ENCODE results near the gene HARS2. TPM values are rescaled to one million over a fixed set of nuclear protein-coding genes. Genes with fewer than 3 reads are reported as not detected.
A peak's percentile ranks its signal among the peaks of the same experiment; 100 is the strongest.
"Not testable (repeated sequence)": the region's sequence is repeated elsewhere in the genome, so short reads cannot be mapped to it uniquely, and the experiment has no call there.

The HARS2 gene
- total RNA-seq, 1 experiment from 2014 or later: 39.8 TPM

DNA sequence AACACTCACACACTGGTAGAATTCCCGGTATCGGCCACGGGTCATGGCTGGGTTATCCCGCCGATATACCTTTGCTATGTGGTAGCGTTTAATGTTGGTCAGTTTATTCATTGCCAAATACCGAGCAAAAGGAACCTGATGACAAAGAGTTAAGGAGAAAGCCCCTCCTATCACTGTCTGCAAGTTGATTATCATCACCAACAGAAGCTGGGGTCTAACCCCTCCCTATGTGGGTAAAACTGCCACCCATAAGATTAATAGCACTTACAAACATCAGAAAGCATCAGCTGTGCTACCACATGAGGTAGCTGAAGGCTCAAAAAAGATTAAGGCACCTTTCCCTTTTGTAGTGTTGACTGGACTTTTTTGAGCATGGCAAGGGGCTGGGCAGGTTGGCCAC, 12.3 kb upstream of the HARS2 start:
- no peak for DNase-seq (ENCODE audit: low read depth, low spot score)
- in situ Hi-C loops (cut with HindIII; ENCODE audit: low pct_unique_long_range_greater_than_20kb, low sequenced_read_pairs): no loop called here

DNA sequence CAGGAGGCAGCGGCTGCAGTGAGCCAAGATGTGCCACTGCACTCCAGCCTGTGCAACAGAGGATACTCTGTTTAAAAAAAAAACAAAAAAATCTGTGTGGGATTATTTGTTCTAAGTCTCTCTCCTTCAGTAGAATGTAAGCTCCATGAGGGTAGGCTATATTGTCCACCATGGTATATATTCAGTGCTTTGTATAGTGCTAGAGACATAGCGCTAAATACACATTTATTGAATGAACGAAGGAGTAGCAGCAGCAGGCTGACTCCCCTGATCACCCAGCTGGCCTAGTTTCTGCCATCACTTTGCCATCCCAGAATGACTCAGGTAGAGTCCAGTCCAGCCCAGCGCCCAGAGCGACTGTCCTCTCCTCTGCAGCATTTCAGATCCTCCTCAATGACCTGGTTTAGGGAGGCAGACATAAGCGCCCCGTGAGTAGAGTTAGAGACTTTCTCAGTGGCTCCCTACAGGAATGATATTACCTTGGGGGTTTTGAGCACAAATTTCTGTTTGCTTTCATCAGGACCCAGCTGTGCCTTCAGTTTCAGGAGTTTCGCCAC, 801 bp upstream of the HARS2 start:
- no peak for DNase-seq (ENCODE audit: low read depth, low spot score)
- in situ Hi-C loops (cut with HindIII; ENCODE audit: low pct_unique_long_range_greater_than_20kb, low sequenced_read_pairs): no loop called here

DNA sequence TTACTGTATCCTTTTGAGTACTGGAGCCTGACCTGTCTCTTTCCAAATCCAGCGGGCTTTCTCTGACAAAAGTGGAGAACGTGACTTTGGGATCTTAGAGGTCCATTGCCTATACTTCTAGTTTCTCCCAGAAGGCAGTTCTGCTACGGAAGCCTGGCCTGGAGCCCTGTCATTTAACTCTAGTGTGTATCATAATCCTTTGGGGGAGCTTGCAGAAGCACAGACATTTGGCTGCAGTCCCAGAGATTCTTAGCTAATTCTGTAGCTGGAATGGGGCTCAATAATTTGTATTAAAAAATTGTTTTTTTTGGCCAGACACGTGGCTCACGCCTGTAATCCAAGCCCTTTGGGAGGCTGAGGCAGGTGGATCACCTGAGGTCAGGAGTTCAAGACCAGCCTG, 3.0 kb downstream of the HARS2 start:
- no peak for DNase-seq (ENCODE audit: low read depth, low spot score)
- in situ Hi-C loops (cut with HindIII; ENCODE audit: low pct_unique_long_range_greater_than_20kb, low sequenced_read_pairs): no loop called here

DNA sequence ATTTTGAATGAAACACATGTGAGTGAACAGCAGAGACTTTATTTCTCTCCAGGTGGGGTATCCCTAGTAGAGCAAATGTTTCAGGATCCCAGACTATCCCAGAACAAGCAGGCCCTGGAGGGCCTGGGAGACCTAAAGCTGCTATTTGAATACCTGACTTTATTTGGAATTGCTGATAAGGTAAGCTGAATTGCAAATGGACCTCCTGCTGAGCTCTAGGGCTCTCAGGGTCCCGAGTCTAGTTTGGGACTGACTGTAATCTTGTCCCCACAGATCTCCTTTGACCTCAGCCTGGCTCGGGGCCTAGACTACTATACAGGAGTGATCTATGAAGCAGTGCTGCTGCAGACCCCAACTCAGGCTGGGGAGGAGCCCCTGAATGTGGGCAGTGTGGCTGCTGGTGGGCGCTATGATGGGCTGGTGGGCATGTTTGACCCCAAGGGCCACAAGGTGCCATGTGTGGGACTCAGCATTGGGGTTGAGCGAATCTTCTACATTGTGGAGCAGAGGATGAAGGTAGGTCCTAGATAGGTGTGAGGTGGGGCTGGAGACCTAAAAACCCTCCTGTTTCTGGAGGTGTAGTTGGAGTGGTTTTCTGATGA, 5.7 kb downstream of the HARS2 start:
- no peak for DNase-seq (ENCODE audit: low read depth, low spot score)
- in situ Hi-C loops (cut with HindIII; ENCODE audit: low pct_unique_long_range_greater_than_20kb, low sequenced_read_pairs): no loop called here

DNA sequence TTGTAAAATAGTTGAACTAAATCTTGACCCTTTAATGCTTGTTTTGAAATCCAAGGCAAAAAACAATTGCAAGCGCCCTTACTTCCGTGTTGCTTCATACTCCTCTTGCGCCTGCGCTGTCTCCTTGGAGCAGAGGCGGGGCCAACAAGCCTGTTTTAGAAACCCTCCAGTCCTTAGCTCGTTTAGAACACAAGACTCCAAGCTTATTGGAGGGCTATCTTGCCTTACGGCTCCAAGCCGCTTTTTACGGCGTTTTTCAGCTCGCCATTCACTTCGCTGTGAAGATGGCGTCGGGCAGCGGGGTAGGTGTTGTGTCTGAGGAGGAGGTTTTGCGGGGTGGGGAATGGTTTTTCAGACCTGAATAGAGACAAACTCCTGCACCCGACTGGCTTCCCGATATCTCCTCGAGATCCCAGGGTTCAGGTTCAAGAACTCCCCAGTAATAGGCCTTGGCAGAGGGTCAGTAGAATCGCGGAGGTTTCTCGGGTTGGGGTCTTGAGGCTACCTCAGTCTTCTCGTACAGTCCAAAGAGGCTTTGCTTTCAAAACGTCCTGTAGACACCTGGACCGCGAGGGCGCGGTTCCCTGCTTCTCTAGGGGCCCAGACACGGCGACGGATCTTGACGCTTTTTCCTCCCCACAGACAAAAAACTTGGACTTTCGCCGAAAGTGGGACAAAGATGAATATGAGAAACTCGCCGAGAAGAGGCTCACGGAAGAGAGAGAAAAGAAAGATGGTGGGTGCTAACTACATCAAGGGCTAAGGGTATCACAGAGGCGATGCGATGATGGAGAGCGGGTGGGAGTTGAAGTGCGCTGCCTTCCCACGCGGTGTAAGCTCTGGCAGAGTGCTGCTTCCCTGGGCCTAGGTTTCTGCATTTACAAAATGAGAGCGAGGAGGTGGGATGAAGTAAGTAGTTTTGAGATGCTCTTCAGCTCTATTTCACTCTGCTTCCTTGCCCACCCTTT, 9.2 kb downstream of the HARS2 start, which contains the start of gene ZMAT2:
Gene ZMAT2 (plus strand): TSS at position 271 of the 968 bp plus-strand sequence. CDS start 14 bp downstream, at position 285.
- DNase-seq (ENCODE audit: low read depth, low spot score): peak; percentile 98
- in situ Hi-C loops (cut with HindIII; ENCODE audit: low pct_unique_long_range_greater_than_20kb, low sequenced_read_pairs): no loop called here

DNA sequence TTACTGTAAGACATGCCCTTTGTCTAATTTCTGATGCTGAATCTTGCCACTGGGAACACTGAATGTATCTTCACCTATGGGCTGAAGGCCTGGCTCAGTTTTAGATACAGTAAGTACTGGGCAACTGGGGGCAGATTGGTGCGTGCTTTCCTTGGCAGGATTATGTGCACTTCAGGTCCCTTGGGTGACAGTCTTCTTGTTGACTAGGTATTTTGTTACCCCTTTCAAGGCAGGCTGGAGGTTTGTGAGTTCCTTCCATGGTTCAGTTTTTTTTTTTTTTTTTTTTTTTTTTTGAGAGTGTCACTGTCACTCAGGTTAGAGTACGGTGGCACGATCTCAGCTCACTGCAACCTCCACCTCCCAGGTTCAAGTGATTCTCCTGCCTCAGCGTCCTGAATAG, 16.6 kb downstream of the HARS2 start:
- in situ Hi-C loops (cut with HindIII; ENCODE audit: low pct_unique_long_range_greater_than_20kb, low sequenced_read_pairs): no loop called here
- no peak for DNase-seq (ENCODE audit: low read depth, low spot score)

DNA sequence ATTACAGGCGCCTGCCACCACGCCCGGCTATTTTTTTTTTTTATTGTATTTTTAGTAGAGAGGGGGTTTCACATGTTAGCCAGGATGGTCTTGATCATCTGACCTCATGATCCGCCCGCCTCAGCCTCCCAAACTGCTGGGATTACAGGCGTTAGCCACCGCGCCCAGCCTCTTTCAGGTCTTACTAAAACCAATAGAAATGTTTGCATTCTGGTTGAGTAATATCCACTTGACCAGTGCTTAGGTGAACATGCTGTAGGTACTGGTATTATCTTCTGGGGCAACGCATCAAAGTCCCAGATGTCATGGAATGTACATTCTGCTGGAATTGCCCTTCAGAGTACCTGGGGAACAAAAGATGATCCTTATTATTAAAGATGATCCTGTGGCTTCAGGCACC, 17.5 kb downstream of the HARS2 start:
- in situ Hi-C loops (cut with HindIII; ENCODE audit: low pct_unique_long_range_greater_than_20kb, low sequenced_read_pairs); DNase-seq (ENCODE audit: low read depth, low spot score): not testable (repeated sequence)

DNA sequence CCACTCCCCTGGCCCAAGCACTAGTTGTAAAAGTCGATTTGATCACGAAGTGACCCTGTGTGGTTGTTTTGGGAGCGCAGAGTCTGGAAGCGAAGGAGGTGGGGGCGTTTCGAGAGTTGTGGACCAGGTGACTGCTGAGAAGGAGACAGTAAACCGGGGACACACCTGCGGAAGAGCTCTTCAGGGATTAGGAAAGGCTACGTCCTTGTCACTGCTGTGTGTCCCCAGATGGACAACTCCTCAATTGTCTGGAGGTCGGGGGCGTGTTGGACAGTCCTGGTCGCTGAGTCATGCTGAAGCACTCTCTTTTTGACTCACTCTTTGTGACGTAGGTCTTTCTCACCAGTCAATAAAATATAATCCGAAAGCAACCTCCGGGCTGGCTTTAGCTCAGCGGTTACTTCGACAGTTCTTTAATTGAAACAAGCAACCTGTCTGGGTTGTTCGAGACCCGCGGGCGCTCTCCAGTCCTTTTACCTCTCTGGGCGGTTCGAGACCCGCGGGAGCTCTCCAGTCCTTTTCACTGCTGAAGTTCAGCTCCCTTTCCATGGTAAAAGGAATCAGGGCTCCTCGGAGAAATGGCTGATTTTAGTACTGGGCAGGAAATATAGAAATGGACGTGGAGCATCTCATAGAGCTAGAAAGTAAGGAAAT, 19.8 kb downstream of the HARS2 start:
- peak; percentile 97 for DNase-seq (ENCODE audit: low read depth, low spot score)
- in situ Hi-C loops (cut with HindIII; ENCODE audit: low pct_unique_long_range_greater_than_20kb, low sequenced_read_pairs): no loop called here

DNA sequence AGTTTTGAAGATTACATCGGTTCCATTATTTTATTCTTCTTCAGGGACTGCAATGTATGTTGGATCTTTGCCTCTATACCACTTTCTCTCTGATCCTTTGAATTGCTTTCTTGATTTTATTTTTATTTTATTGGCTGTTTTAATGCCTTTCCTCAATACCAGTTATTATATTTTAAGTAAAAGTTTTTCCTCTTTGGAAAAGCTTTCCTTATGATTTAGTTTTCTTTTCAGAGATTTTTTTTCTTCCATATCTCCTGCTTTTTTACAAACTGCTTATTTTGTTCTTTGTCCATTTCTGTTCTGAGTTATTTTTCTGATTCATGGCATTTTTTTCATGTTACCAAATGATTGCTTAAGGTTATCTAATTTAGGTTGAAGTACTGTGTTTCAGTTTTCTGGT, 20.5 kb downstream of the HARS2 start:
- DNase-seq (ENCODE audit: low read depth, low spot score): no peak
- in situ Hi-C loops (cut with HindIII; ENCODE audit: low pct_unique_long_range_greater_than_20kb, low sequenced_read_pairs): no loop called here

DNA sequence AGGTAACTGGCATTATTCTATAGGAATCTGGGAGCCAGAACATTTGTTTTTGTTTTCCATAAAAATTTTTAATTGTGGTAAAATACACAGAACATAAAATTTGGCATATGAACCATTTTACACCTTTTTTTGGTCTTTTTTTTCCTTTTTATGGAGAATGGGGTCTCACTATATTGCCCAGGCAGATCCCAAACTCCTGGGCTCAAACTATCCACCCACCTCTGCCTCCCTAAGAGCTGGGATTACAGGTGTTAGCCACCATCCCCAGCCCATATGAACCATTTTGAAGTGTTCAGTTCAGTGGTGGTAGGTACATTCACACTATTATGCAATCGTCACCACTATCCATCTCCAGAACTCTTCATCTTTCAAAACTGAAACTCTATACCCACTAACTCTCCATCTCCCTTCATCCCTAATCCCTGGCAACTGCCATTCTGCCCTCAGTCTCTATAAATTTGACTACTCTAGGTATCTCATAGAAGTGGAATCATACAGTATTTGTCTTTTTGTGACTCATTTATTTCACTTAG, 22.4 kb downstream of the HARS2 start:
- in situ Hi-C loops (cut with HindIII; ENCODE audit: low pct_unique_long_range_greater_than_20kb, low sequenced_read_pairs): no loop called here
- no peak for DNase-seq (ENCODE audit: low read depth, low spot score)

DNA sequence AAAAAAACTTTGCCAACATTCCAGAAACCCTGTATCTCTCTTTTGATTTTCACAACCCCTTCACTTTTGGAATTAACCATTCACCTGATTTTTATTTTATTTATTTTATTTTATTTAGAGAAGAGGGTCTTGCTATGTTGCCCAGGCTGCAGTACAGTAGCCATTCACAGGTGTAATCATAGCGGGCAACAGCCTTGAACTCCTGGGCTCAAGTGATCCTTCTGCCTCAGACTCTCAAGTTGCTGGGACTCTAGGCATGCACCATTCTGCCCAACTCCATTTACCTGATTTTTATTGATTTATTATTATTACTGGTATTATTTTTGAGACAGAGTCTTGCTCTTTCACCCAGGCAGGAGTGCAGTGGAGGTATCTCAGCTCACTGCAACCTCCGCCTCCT, 25.0 kb downstream of the HARS2 start:
- in situ Hi-C loops (cut with HindIII; ENCODE audit: low pct_unique_long_range_greater_than_20kb, low sequenced_read_pairs): not testable (repeated sequence)

DNA sequence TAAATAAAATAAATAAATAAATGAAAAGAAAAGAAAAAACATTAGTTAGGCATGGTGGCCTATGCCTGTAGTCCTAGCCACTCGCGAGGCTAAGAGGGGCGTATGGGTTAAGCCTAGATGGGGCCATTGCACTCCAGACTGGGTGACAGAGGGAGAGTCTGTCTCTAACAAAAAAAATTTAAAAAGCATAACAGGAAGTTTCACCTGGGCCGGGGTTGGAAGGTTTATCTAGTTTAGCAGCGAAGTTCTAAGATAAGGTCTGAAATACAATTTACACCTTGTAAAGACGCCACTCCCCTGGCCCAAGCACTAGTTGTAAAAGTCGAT, 27.0 kb downstream of the HARS2 start:
- no peak for DNase-seq (ENCODE audit: low read depth, low spot score)
- in situ Hi-C loops (cut with HindIII; ENCODE audit: low pct_unique_long_range_greater_than_20kb, low sequenced_read_pairs): no loop called here

More for the DNA sequence above, 25.0 kb downstream of the HARS2 start:
- not testable (repeated sequence) for DNase-seq (ENCODE audit: low read depth, low spot score)

DNA sequence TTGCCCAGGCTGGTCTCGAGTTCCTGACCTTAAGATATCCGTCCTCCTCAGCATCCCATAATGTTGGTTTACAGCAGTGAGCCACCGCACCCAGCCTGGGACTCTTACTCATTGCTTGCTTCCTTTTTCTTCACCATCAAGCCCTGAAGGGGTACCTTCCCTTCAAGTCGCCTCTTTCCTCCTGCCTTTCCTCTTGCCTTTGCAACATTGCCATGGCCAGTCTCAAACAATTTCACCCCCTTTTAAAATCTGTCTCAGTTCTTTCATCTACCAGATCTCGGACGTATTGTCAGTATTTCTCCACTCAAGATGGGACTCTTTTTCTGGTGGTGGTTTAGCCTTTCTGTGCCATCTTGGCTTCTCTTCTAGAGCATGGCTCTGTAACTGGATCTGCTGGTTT, 29.5 kb downstream of the HARS2 start:
- DNase-seq (ENCODE audit: low read depth, low spot score): peak; percentile 17
- in situ Hi-C loops (cut with HindIII; ENCODE audit: low pct_unique_long_range_greater_than_20kb, low sequenced_read_pairs): not testable (repeated sequence)

DNA sequence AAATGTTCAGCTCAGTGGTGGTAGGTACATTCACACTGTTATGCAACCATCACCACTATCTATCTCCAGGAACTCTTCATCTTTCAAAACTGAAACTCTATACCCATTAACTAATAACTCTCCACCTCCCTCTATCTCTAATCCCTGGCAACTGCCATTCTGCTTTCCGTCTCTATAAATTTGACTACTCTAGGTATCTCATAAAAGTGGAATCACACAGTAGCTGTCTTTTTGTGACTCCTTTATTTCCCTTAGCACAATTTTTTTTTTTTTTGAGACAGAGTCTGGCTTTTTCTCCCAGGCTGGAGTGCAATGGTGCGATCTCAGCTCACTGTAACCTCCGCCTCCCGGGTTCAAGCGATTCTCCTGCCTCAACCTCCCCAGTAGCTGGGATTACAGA, 30.1 kb downstream of the HARS2 start:
- DNase-seq (ENCODE audit: low read depth, low spot score); in situ Hi-C loops (cut with HindIII; ENCODE audit: low pct_unique_long_range_greater_than_20kb, low sequenced_read_pairs): not testable (repeated sequence)

DNA sequence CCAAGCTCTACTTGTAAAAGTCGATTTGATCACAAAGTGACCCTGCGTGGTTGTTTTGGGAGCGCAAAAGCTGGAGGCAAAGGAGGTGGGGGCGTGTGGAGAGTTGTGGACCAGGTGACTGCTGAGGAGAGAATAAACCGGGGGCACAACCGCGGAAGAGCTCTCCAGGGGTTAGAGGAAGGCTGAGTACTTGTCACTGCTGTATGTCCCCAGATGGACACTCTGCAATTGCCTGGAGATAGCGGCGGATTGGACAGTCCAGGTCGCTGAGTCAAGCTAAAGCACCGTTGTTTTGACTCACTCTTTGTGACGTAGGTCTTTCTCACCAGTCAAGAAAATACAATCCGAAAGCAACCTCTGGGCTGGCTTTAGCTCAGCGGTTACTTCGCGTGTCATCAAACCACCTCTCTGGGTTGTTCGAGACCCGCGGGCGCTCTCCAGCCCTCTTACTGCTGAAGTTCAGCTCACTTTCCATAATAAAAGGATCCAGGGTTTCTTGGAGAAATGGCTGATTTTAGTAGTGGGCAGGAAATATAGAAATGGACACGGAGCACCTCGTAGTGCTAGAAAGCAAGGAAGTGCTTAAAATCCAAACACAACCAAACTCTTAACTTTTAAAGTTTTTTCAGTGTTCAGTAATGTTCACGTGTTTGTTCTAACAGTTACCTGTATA, 34.7 kb downstream of the HARS2 start:
- in situ Hi-C loops (cut with HindIII; ENCODE audit: low pct_unique_long_range_greater_than_20kb, low sequenced_read_pairs): no loop called here
- DNase-seq (ENCODE audit: low read depth, low spot score): peak; percentile 95

DNA sequence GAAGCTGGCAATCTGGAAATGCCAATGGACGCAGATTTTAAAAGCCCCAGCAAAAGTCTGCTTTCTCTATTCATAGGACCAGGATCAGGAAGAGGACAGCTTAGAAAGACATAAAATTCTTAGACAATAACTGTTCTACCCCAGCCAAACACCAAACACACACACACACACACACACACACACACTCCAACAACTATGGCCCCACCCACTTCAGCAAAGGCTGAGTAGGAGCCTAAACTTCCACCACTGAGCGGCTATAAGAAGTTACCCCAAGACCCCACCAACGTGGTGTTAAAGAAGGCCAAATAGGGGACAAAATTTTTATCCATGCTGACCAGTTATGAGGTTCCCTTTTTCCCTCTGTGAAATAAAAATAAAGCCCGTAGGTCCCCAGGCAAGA, 41.8 kb downstream of the HARS2 start:
- DNase-seq (ENCODE audit: low read depth, low spot score): no peak
- in situ Hi-C loops (cut with HindIII; ENCODE audit: low pct_unique_long_range_greater_than_20kb, low sequenced_read_pairs): no loop called here

DNA sequence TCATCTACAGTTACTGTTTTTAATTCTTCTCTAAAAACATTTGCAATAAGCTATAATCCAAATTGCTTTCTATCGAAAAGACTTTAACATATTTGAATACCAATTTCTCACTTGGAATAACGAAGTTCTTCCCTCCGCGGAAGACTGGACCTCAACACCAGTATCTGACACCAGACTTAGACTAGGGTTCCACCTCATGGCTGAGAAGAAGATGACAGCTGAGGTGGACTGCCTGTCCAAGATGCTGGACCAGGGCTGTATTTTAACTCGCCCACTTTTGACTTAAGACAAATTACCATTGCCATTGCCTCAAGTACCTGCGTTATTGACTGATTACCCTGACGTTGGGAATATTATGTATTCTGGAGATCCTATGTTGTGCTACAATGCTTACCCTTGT, 43.1 kb downstream of the HARS2 start:
- in situ Hi-C loops (cut with HindIII; ENCODE audit: low pct_unique_long_range_greater_than_20kb, low sequenced_read_pairs): no loop called here
- peak; percentile 48 for DNase-seq (ENCODE audit: low read depth, low spot score)

Measured in SK-MEL-5 (cell line).